ENCODE results near the gene OVOL2. TPM values are rescaled to one million over a fixed set of nuclear protein-coding genes. Genes with fewer than 3 reads are reported as not detected.

OVOL2 gene
- total and polyA plus RNA-seq, 5 donors, result not detected

DNA sequence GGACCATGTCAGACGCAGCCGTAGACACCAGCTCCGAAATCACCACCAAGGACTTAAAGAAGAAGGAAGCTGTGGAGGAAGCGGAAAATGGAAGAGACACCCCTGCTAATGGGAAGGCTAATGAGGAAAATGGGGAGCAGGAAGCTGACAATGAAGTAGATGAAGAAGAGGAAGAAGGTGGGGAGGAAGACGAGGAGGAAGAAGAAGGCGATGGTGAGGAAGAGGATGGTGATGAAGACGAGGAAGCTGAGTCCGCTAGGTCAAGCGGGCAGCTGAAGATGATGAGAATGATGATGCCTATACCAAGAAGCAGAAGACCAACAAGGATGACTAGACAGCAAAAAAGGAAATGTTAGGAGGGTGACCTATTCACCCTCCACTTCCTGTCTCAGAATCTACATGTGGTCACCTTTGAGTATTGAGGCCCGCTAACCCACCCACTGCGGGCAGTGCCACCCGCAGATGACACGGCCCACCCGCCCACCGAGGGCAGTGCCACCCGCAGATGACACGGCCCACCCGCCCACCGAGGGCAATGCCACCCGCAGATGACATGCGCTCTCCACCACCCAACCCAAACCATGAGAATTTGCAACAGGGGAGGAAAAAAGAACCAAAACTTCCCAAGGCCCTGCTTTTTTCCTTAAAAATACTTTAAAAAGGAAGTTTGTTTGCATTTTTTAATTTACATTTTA, 45.6 kb downstream of the OVOL2 start:
- H3K27me3 ChIP-seq (ENCODE audit: control insufficient read depth, insufficient read depth), result no peaks in the 10 kb centered on the region
- intact Hi-C loops (cut with DNase I), result no loop called here
- ATAC-seq (no peak), DNase-seq (no peak)
- WGBS, result 93% methylated on average over 21 of the region's 21 CpGs
- H3K4me1 ChIP-seq (ENCODE audit: control insufficient read depth, insufficient read depth, low read length), result no peaks in the 10 kb centered on the region
- no peak overlapping the region for H3K4me3 ChIP-seq (ENCODE audit: low read length)
- no peaks in the 10 kb centered on the region for H3K9me3 ChIP-seq (ENCODE audit: control insufficient read depth, low read length)
- no peak overlapping the region for H3K27ac ChIP-seq (ENCODE audit: low read length)

GRCh38 chr20:18011482-18011881, 46.2 kb downstream of the OVOL2 start:
- 86% methylated on average over 14 of the region's 14 CpGs for WGBS
- Histone ChIP-seq H3K9me3 (ENCODE audit: control insufficient read depth, low read length) (no peaks in the 10 kb centered on the region), H3K27me3 (ENCODE audit: control insufficient read depth, insufficient read depth) (no peaks in the 10 kb centered on the region), H3K4me1 (ENCODE audit: control insufficient read depth, insufficient read depth, low read length) (no peaks in the 10 kb centered on the region), H3K27ac (ENCODE audit: low read length) (no peak overlapping the region), H3K4me3 (ENCODE audit: low read length) (no peak overlapping the region)
- ATAC-seq (no peak), DNase-seq (no peak)
- intact Hi-C loops (cut with DNase I), result no loop called here

DNA sequence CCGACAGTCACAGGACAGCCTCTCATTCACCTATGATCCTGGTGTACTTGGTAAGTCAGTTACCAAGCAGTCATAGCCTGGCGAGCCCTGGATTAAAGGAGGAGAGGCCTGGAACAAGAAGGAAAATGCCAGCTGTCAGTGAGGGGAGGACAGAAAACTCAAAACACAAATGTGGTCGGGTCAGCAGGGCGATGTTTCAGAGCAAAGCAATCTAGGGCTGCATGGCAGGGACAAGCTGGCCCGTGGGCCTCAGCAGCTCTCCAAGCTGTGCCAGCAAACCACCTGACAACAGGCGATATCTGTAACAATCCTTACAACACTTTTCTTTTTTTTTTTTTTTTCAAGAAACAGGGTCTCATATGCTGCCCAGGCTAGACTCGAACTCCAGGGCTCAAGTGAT, 48.6 kb downstream of the OVOL2 start:
- H3K27me3 ChIP-seq (ENCODE audit: control insufficient read depth, insufficient read depth), result no peaks in the 10 kb centered on the region
- 88% methylated on average over 7 of the region's 7 CpGs for WGBS
- ATAC-seq, result no peak

GRCh38 chr20:18007534-18008292, 50.0 kb downstream of the OVOL2 start:
- intact Hi-C loops (cut with DNase I), result no loop called here
- DNase-seq (peak; percentile 53 to 86 (median 84)), ATAC-seq (peak; percentile 62 to 73)
- Histone ChIP-seq H3K27ac (ENCODE audit: low read length) (no peak overlapping the region), H3K4me3 (ENCODE audit: low read length) (no peak overlapping the region), H3K9me3 (ENCODE audit: control insufficient read depth, low read length) (no peaks in the 10 kb centered on the region), H3K4me1 (ENCODE audit: control insufficient read depth, insufficient read depth, low read length) (no peaks in the 10 kb centered on the region), H3K27me3 (ENCODE audit: control insufficient read depth, insufficient read depth) (no peaks in the 10 kb centered on the region)
- 39% methylated on average over 19 of the region's 19 CpGs for WGBS

More for the DNA sequence above, 48.6 kb downstream of the OVOL2 start:
- intact Hi-C loops (cut with DNase I), result no loop called here
- no peaks in the 10 kb centered on the region for H3K9me3 ChIP-seq (ENCODE audit: control insufficient read depth, low read length)
- no peak for DNase-seq
- no peaks in the 10 kb centered on the region for H3K4me1 ChIP-seq (ENCODE audit: control insufficient read depth, insufficient read depth, low read length)
- H3K27ac ChIP-seq (ENCODE audit: low read length), result no peak overlapping the region
- H3K4me3 ChIP-seq (ENCODE audit: low read length), result no peak overlapping the region

- Histone ChIP-seq H3K4me3 (ENCODE audit: low read length) (no peak overlapping the region), H3K4me1 (ENCODE audit: control insufficient read depth, insufficient read depth, low read length) (no peaks in the 10 kb centered on the region), H3K27ac (ENCODE audit: low read length) (no peak overlapping the region), H3K9me3 (ENCODE audit: control insufficient read depth, low read length) (no peaks in the 10 kb centered on the region), H3K27me3 (ENCODE audit: control insufficient read depth, insufficient read depth) (no peaks in the 10 kb centered on the region)
- DNase-seq, result no peak
- no peak for ATAC-seq
- WGBS, result 92% methylated on average over 7 of the region's 7 CpGs
- intact Hi-C loops (cut with DNase I), result no loop called here
Observed at GRCh38 chr20:18006684-18007083, 51.0 kb downstream of the OVOL2 start.

DNA sequence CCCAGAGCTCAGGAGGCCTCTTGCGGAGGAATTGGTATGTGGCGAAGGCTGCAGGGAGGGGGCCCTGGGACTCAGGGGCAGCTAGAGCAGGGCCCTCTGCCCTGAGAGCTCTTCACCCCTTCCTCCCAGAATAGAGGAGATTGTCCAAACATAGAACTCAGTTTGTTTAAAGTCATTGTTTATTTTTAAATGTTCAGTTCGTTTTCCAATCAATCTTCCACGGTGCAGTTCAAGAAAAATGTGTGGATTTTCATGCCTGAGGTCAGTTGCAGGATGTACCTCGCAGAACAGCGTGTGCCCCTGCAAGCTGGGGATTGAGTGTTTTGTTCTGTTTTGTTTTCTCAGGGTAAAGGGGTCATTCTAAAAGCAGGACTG, 51.7 kb downstream of the OVOL2 start:
- H3K4me3 ChIP-seq (ENCODE audit: low read length), result no peak overlapping the region
- WGBS, result 81% methylated on average over 6 of the region's 6 CpGs
- ATAC-seq (no peak), DNase-seq (no peak)
- H3K4me1 ChIP-seq (ENCODE audit: control insufficient read depth, insufficient read depth, low read length), result no peaks in the 10 kb centered on the region
- H3K27ac ChIP-seq (ENCODE audit: low read length), result no peak overlapping the region
- no peaks in the 10 kb centered on the region for H3K9me3 ChIP-seq (ENCODE audit: control insufficient read depth, low read length)
- H3K27me3 ChIP-seq (ENCODE audit: control insufficient read depth, insufficient read depth), result no peaks in the 10 kb centered on the region
- intact Hi-C loops (cut with DNase I), result no loop called here

DNA sequence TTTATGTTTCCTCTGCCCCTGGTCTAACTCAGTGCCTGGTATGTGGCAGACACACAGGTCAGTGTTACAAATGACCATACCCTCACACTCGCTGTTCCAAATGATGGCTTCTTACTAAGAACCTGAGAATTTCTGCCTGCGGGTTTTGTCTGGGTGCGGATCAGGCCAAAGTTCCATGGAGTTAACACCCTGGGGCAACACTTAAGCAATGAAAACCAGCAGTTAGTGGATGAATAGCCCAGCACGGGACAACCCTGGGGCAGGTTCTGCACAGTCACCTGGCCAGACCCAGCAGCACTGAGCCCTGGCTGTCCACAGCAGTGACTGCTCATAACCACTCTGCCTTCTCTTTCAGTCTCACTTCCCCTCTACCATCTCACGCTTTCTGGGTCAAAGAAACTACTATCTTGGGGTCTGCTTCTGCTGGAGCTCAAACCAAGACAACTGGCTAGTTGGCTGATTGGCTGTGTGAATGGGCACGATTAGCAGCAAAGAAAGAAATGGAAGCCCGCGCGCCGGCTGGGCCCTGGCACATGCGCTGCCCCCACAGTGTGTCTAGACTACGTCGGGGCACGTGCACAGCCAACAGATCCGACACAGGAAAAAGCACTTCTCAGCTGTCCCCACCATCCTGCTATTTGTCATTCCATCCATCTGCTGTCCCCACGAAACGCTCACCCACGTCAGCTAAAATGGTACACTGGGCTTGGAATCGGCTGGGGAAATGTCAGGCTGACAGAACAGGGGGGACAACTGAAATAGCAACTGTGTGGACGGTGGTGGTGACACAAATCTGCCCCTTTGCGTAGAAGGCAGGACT, 52.3 kb downstream of the OVOL2 start:
- DNase-seq (no peak), ATAC-seq (no peak)
- Histone ChIP-seq H3K27ac (ENCODE audit: low read length) (no peak overlapping the region), H3K9me3 (ENCODE audit: control insufficient read depth, low read length) (no peaks in the 10 kb centered on the region), H3K4me1 (ENCODE audit: control insufficient read depth, insufficient read depth, low read length) (no peaks in the 10 kb centered on the region), H3K27me3 (ENCODE audit: control insufficient read depth, insufficient read depth) (no peaks in the 10 kb centered on the region), H3K4me3 (ENCODE audit: low read length) (no peak overlapping the region)
- intact Hi-C loops (cut with DNase I), result no loop called here
- 83% methylated on average over 21 of the region's 21 CpGs for WGBS

GRCh38 chr20:18004384-18005031, 53.2 kb downstream of the OVOL2 start:
- Histone ChIP-seq H3K4me3 (ENCODE audit: low read length) (no peak overlapping the region), H3K9me3 (ENCODE audit: control insufficient read depth, low read length) (no peaks in the 10 kb centered on the region), H3K27ac (ENCODE audit: low read length) (no peak overlapping the region), H3K27me3 (ENCODE audit: control insufficient read depth, insufficient read depth) (no peaks in the 10 kb centered on the region), H3K4me1 (ENCODE audit: control insufficient read depth, insufficient read depth, low read length) (no peaks in the 10 kb centered on the region)
- ATAC-seq (no peak), DNase-seq (no peak)
- 70% methylated on average over 8 of the region's 8 CpGs for WGBS
- intact Hi-C loops (cut with DNase I), result loop anchor here in 1 of 4 donors (5.0 kb wide), 1 partner anchor 497 kb away; no protein-coding TSS in a partner anchor

GRCh38 chr20:18003897-18004296, 53.8 kb downstream of the OVOL2 start:
- 61% methylated on average over 5 of the region's 5 CpGs for WGBS
- DNase-seq (no peak), ATAC-seq (no peak)
- no peaks in the 10 kb centered on the region for H3K27me3 ChIP-seq (ENCODE audit: control insufficient read depth, insufficient read depth)
- H3K27ac ChIP-seq (ENCODE audit: low read length), result no peak overlapping the region
- H3K4me1 ChIP-seq (ENCODE audit: control insufficient read depth, insufficient read depth, low read length), result no peaks in the 10 kb centered on the region
- intact Hi-C loops (cut with DNase I), result loop anchor here in 1 of 4 donors (5.0 kb wide), 1 partner anchor 497 kb away; no protein-coding TSS in a partner anchor
- H3K9me3 ChIP-seq (ENCODE audit: control insufficient read depth, low read length), result no peaks in the 10 kb centered on the region
- H3K4me3 ChIP-seq (ENCODE audit: low read length), result no peak overlapping the region

GRCh38 chr20:18001131-18001921, 56.4 kb downstream of the OVOL2 start:
- Histone ChIP-seq H3K27me3 (ENCODE audit: control insufficient read depth, insufficient read depth) (no peaks in the 10 kb centered on the region), H3K27ac (ENCODE audit: low read length) (no peak overlapping the region), H3K9me3 (ENCODE audit: control insufficient read depth, low read length) (no peaks in the 10 kb centered on the region), H3K4me1 (ENCODE audit: control insufficient read depth, insufficient read depth, low read length) (no peaks in the 10 kb centered on the region), H3K4me3 (ENCODE audit: low read length) (no peak overlapping the region)
- 58% methylated on average over 10 of the region's 10 CpGs for WGBS
- peak; percentile 94 to 95 for ATAC-seq
- DNase-seq, result peak; percentile 80 to 84 (median 83)
- intact Hi-C loops (cut with DNase I), result loop anchor here in 1 of 4 donors (5.0 kb wide), 1 partner anchor 494 kb away; no protein-coding TSS in a partner anchor

Data from right cardiac atrium (tissue), 5 donors.